Osteocyte (in vitro differentiated cells): ENCODE measurements around the gene USH1G. TPM values are rescaled to one million over a fixed set of nuclear protein-coding genes. Genes with fewer than 3 reads are reported as not detected.

Experiments used
- DNase-seq: peaks from one replicate; pipeline ENCODE4 v3.0.0; 2021; ENCODE audit warnings: mixed read lengths; ENCODE audit not compliant: unreplicated experiment; ENCODE audit errors: extremely low spot score
- H3K27ac Mint-ChIP-seq: one replicate; pipeline ENCODE4 v1.8.0; 2021; ENCODE audit warnings: mild to moderate bottlenecking, mixed read lengths; ENCODE audit not compliant: unreplicated experiment
- H3K27me3 Mint-ChIP-seq: one replicate; pipeline ENCODE4 v1.8.0; 2021; ENCODE audit warnings: mixed read lengths; ENCODE audit not compliant: unreplicated experiment
- H3K36me3 Mint-ChIP-seq: one replicate; pipeline ENCODE4 v1.8.0; 2021; ENCODE audit warnings: mixed read lengths; ENCODE audit not compliant: unreplicated experiment
- H3K4me1 Mint-ChIP-seq: one replicate; pipeline ENCODE4 v1.8.0; 2021; ENCODE audit warnings: mixed read lengths; ENCODE audit not compliant: unreplicated experiment
- H3K4me3 Mint-ChIP-seq: one replicate; pipeline ENCODE4 v1.8.0; 2021; ENCODE audit warnings: mild to moderate bottlenecking, moderate library complexity, mixed read lengths; ENCODE audit not compliant: unreplicated experiment
- H3K9me3 Mint-ChIP-seq: one replicate; pipeline ENCODE4 v1.8.0; 2021; ENCODE audit warnings: mixed read lengths; ENCODE audit not compliant: unreplicated experiment
- CTCF ChIP-seq: fragments of 200-600 bp; sonication (generic); IDR thresholded peaks from 2 replicates; pipeline ENCODE4 v1.5.0; 2021; ENCODE audit warnings: antibody characterized with exemption, mild to moderate bottlenecking, moderate library complexity
- total RNA-seq: library from RNA; stranded (reverse); gene quantifications from 2 replicates; pipeline ENCODE4 v1.2.1, GENCODE V29; 2021

The USH1G gene
- total RNA-seq, 1 donor from 2014 or later: not detected

DNA sequence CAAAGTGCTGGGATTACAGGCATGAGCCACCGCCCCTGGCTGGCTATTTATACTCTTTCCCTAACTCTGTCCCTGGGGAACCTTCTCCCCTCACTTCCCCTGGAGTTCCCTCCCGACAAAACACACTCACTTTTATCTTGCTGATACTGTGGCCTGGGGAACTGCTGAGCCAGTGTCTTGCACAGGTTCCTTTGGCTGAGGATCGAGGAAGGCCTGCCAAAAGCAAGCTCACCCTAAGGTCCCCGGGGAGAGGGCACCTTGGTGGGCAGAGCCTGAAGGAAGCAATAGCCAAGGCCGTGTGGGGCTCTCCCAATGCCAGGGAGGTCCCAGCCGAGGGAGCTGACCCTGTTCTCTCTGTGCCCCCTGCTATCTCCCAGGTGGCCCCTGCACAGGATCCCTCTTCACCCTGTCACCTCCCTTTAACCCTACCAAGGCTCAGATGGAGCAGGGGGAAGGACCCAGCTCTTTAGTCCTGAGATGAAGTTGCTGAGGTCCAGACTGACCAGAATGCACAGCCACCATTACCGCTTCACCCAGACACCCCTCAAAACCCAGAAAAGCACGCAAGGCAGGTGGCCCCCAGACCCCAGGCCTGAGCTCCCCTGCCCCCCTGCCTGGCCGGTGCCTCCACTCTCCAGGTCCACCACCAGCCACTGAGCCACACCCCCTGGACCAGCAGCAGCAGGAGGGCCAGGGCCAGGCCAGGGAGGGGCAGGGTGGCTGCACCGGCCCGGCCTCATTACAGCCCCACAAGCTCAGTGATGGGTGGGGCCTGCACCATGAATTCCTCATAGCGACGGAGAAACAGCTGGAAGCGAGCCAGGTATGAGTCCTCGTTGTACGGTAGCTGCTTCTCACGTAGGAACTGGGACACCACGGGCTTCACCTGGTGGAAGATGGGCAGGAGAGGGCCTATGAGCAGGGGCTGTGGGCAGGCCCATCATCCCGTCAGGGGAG lies 45.2 kb downstream of the USH1G start:
- Mint-ChIP-seq H3K4me1 (peaks cover 5% of the 10 kb centered on the region), H3K9me3 (no peaks in the 10 kb centered on the region), H3K27ac (no peak overlapping the region), H3K36me3 (no peaks in the 10 kb centered on the region), H3K4me3 (no peak overlapping the region), H3K27me3 (peaks cover 29% of the 10 kb centered on the region)
- no peak for DNase-seq
- TF ChIP-seq CTCF: no peak

GRCh38 chr17:74875977-74876593 lies 47.0 kb downstream of the USH1G start:
- Mint-ChIP-seq H3K9me3 (no peaks in the 10 kb centered on the region), H3K4me1 (peaks cover 15% of the 10 kb centered on the region), H3K4me3 (no peak overlapping the region), H3K36me3 (no peaks in the 10 kb centered on the region), H3K27me3 (peaks cover 18% of the 10 kb centered on the region), H3K27ac (no peak overlapping the region)
- DNase-seq: no peak
- TF ChIP-seq CTCF: no peak

GRCh38 chr17:74875155-74875976 lies 47.7 kb downstream of the USH1G start:
- H3K4me1 Mint-ChIP-seq: peaks cover 15% of the 10 kb centered on the region
- no peak for DNase-seq
- peaks cover 11% of the 10 kb centered on the region for H3K27me3 Mint-ChIP-seq
- H3K4me3 Mint-ChIP-seq: no peak overlapping the region
- no peaks in the 10 kb centered on the region for H3K9me3 Mint-ChIP-seq
- peaks cover 2% of the 10 kb centered on the region for H3K36me3 Mint-ChIP-seq
- TF ChIP-seq CTCF: no peak
- H3K27ac Mint-ChIP-seq: no peak overlapping the region

- Mint-ChIP-seq H3K27ac (no peak overlapping the region), H3K9me3 (no peaks in the 10 kb centered on the region), H3K4me3 (no peak overlapping the region), H3K4me1 (peaks cover 15% of the 10 kb centered on the region), H3K27me3 (peaks cover 11% of the 10 kb centered on the region), H3K36me3 (peaks cover 2% of the 10 kb centered on the region)
- TF ChIP-seq CTCF: no peak
- DNase-seq: no peak
Measured at GRCh38 chr17:74874615-74875037, 48.4 kb downstream of the USH1G start.
